ENCODE data around the gene CELA1. TPM values are rescaled to one million over a fixed set of nuclear protein-coding genes. Genes with fewer than 3 reads are reported as not detected.

Gene CELA1
- total RNA-seq, 1 experiment from 2014 or later, result not detected

DNA sequence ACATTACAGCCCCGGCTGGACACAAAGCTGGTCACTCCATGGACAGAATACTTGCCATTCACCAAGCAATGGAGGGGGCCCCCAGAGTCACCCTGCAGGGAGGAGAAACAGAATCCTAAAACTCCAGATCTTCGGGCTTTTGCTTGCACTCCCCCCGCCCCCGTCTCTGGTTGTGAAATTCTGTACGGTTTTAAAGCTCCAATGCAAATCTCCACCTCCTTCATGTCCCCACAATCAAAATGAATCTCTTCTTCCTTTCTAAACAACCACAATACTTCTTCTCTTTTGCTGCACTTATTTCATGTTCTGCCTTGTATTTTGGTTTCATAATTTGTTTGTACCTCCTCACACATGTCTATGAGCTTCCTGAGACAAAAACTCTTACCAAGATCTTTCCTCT, 16.7 kb downstream of the CELA1 start:
- H3K9ac ChIP-seq (ENCODE audit: low read length), result no peak overlapping the region
- intact Hi-C loops (cut with micrococcal nuclease), result no loop called here
- CTCF ChIA-PET, result no interaction called here
- RAD21 ChIA-PET (ENCODE audit: low non-redundant PET in 1 of 2, low total read pairs in 2 of 2, uncharacterized antibody in 2 of 2, unreplicated experiment in 2 of 2), result no interaction called here
- no peak overlapping the region for H2AFZ ChIP-seq (ENCODE audit: low read depth, low read length, poor library complexity, severe bottlenecking)
- H3K4me3 ChIP-seq (replicated peaks in 1 of 2; ENCODE audit: low read depth in 1 of 2, low read length in 2 of 2), result no peak overlapping the region
- ATAC-seq, result no peak
- no peaks in the 10 kb centered on the region for H3K9me2 ChIP-seq (ENCODE audit: insufficient read depth)
- TF ChIP-seq SP1 (IDR thresholded peaks at IDR 0.05; ENCODE audit: low read depth) (no peak), FOSL1 (IDR thresholded peaks at IDR 0.05; ENCODE audit: low read depth) (no peak), SRF (IDR thresholded peaks at IDR 0.05; ENCODE audit: low read depth) (no peak), TCF7L2 (IDR thresholded peaks at IDR 0.05; ENCODE audit: borderline replicate concordance, extremely low read depth, insufficient read depth, insufficient read length) (no peak), CBX3 (IDR thresholded peaks at IDR 0.05; ENCODE audit: low read depth) (no peak), SIN3A (IDR thresholded peaks at IDR 0.05; ENCODE audit: low read depth) (no peak), YY1 (IDR thresholded peaks at IDR 0.05; ENCODE audit: extremely low read depth, insufficient replicate concordance, low read depth, low read length) (no peak), ZNF274 (IDR thresholded peaks at IDR 0.05; ENCODE audit: low read depth, low read length) (no peak), JUND (IDR thresholded peaks at IDR 0.05) (no peak), POLR2A (IDR thresholded peaks at IDR 0.05; ENCODE audit: borderline replicate concordance, extremely low read depth, insufficient read depth, insufficient read length) (no peak), ELF1 (IDR thresholded peaks at IDR 0.05; ENCODE audit: borderline replicate concordance, low read depth) (no peak), RAD21 (IDR thresholded peaks at IDR 0.05; ENCODE audit: low read depth) (no peak), CEBPB (IDR thresholded peaks at IDR 0.05; ENCODE audit: low read depth) (no peak)
- TF ChIP-seq, protein P1, sequence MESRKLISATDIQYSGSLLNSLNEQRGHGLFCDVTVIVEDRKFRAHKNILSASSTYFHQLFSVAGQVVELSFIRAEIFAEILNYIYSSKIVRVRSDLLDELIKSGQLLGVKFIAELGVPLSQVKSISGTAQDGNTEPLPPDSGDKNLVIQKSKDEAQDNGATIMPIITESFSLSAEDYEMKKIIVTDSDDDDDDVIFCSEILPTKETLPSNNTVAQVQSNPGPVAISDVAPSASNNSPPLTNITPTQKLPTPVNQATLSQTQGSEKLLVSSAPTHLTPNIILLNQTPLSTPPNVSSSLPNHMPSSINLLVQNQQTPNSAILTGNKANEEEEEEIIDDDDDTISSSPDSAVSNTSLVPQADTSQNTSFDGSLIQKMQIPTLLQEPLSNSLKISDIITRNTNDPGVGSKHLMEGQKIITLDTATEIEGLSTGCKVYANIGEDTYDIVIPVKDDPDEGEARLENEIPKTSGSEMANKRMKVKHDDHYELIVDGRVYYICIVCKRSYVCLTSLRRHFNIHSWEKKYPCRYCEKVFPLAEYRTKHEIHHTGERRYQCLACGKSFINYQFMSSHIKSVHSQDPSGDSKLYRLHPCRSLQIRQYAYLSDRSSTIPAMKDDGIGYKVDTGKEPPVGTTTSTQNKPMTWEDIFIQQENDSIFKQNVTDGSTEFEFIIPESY (IDR thresholded peaks at IDR 0.05; ENCODE audit: extremely low read depth, insufficient replicate concordance, low read length), result no peak
- TF ChIP-seq, protein P2, sequence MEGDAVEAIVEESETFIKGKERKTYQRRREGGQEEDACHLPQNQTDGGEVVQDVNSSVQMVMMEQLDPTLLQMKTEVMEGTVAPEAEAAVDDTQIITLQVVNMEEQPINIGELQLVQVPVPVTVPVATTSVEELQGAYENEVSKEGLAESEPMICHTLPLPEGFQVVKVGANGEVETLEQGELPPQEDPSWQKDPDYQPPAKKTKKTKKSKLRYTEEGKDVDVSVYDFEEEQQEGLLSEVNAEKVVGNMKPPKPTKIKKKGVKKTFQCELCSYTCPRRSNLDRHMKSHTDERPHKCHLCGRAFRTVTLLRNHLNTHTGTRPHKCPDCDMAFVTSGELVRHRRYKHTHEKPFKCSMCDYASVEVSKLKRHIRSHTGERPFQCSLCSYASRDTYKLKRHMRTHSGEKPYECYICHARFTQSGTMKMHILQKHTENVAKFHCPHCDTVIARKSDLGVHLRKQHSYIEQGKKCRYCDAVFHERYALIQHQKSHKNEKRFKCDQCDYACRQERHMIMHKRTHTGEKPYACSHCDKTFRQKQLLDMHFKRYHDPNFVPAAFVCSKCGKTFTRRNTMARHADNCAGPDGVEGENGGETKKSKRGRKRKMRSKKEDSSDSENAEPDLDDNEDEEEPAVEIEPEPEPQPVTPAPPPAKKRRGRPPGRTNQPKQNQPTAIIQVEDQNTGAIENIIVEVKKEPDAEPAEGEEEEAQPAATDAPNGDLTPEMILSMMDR (IDR thresholded peaks at IDR 0.05 in 2 of 3, conservative IDR thresholded peaks at IDR 0.05 in 1 of 3; ENCODE audit: borderline replicate concordance in 1 of 3, insufficient read depth in 1 of 3, low read depth in 2 of 3, low read length in 2 of 3), result no peak
- TF ChIP-seq, protein P3, sequence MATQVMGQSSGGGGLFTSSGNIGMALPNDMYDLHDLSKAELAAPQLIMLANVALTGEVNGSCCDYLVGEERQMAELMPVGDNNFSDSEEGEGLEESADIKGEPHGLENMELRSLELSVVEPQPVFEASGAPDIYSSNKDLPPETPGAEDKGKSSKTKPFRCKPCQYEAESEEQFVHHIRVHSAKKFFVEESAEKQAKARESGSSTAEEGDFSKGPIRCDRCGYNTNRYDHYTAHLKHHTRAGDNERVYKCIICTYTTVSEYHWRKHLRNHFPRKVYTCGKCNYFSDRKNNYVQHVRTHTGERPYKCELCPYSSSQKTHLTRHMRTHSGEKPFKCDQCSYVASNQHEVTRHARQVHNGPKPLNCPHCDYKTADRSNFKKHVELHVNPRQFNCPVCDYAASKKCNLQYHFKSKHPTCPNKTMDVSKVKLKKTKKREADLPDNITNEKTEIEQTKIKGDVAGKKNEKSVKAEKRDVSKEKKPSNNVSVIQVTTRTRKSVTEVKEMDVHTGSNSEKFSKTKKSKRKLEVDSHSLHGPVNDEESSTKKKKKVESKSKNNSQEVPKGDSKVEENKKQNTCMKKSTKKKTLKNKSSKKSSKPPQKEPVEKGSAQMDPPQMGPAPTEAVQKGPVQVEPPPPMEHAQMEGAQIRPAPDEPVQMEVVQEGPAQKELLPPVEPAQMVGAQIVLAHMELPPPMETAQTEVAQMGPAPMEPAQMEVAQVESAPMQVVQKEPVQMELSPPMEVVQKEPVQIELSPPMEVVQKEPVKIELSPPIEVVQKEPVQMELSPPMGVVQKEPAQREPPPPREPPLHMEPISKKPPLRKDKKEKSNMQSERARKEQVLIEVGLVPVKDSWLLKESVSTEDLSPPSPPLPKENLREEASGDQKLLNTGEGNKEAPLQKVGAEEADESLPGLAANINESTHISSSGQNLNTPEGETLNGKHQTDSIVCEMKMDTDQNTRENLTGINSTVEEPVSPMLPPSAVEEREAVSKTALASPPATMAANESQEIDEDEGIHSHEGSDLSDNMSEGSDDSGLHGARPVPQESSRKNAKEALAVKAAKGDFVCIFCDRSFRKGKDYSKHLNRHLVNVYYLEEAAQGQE (IDR thresholded peaks at IDR 0.05; ENCODE audit: low read depth), result no peak
- TF ChIP-seq, protein P4, sequence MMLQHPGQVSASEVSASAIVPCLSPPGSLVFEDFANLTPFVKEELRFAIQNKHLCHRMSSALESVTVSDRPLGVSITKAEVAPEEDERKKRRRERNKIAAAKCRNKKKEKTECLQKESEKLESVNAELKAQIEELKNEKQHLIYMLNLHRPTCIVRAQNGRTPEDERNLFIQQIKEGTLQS (IDR thresholded peaks at IDR 0.05), result no peak
- DNase-seq (ENCODE audit: low read depth, low spot score), result no peak
- H3K36me3 ChIP-seq (ENCODE audit: control insufficient read depth in 1 of 2, insufficient read depth in 2 of 2, low read length in 2 of 2), result no peaks in the 10 kb centered on the region
- H3K4me2 ChIP-seq (ENCODE audit: low read length), result no peak overlapping the region
- no peaks in the 10 kb centered on the region for H3K27me3 ChIP-seq (ENCODE audit: insufficient read depth, low read length)
- POLR2A ChIA-PET, result no interaction called here
- H3K9me3 ChIP-seq (ENCODE audit: control insufficient read depth in 1 of 2, insufficient read depth in 1 of 2, low read depth in 1 of 2, low read length in 2 of 2), result no peaks in the 10 kb centered on the region
- no peak overlapping the region for H3K27ac ChIP-seq (ENCODE audit: low read depth, low read length)
- H4K20me1 ChIP-seq (ENCODE audit: insufficient read depth), result no peaks in the 10 kb centered on the region
- H3K79me2 ChIP-seq (ENCODE audit: insufficient read depth, low read length), result no peaks in the 10 kb centered on the region
- BruUV-seq (replicated peaks), result no TSS peak
- peaks cover 0 to 4% of the 10 kb centered on the region in 2 experiments; a peak in 1 of 4 replicates for H3K4me1 ChIP-seq (ENCODE audit: control insufficient read depth in 1 of 2, insufficient read depth in 2 of 2, low read length in 2 of 2)
